Stimulated activated naive CD8-positive, alpha-beta T cell treated with anti-CD3 and anti-CD28 coated beads, Interleukin-15, amount 100 ng/mL, for 72 hours (primary cell): ENCODE results near the gene POLR2F.

Experiments
- ATAC-seq: fragments of 150-1000 bp; cut with Tn5 transposase; 2 replicates; pipeline ENCODE4 v1.10.0; 2021; ENCODE audit warnings: mild to moderate bottlenecking, moderate library complexity
- DNase-seq, 2 donors: peaks; one replicate each; pipeline ENCODE4 v3.0.0; 2021 to 2022
- H3K27ac Mint-ChIP-seq, 2 donors: one replicate each; pipeline ENCODE4 v1.8.0; 2022; ENCODE audit warnings: mild to moderate bottlenecking in 2 of 2, mixed read lengths in 2 of 2, moderate library complexity in 2 of 2
- H3K27me3 Mint-ChIP-seq: one replicate; pipeline ENCODE4 v1.8.0; 2022; ENCODE audit warnings: mixed read lengths
- H3K4me1 Mint-ChIP-seq: one replicate; pipeline ENCODE4 v1.8.0; 2022; ENCODE audit warnings: mild to moderate bottlenecking, mixed read lengths
- H3K4me3 Mint-ChIP-seq, 2 donors: one replicate each; pipeline ENCODE4 v1.8.0; 2022; ENCODE audit warnings: mild to moderate bottlenecking in 2 of 2, mixed read lengths in 2 of 2, moderate library complexity in 1 of 2
- H3K9me3 Mint-ChIP-seq, 2 donors: one replicate each; pipeline ENCODE4 v1.8.0; 2022; ENCODE audit warnings: mixed read lengths in 2 of 2

The POLR2F gene

GRCh38 chr22:38017939-38018885 is 64.7 kb downstream of the POLR2F start:
- no peak for DNase-seq
- peak overlapping the region in 1 of 2 donors; percentile 54 for H3K27ac Mint-ChIP-seq
- no peaks in the 10 kb centered on the region for H3K27me3 Mint-ChIP-seq
- ATAC-seq = no peak
- H3K9me3 Mint-ChIP-seq = no peaks in the 10 kb centered on the region
- H3K4me1 Mint-ChIP-seq = no peaks in the 10 kb centered on the region
- H3K4me3 Mint-ChIP-seq = no peak overlapping the region
